GM19239 (cell line): Measurements from ENCODE around the gene CHRM5.
A peak's percentile ranks its signal among the peaks of the same experiment; 100 is the strongest.

Experiments used
- DNase-seq: peaks from one replicate; pipeline ENCODE4 v3.0.0; 2011; ENCODE audit warnings: low spot score; ENCODE audit not compliant: insufficient read length
- FAIRE-seq: peaks from 2 replicates; lab custom pipeline; 2011; peaks lifted over from hg19 to GRCh38; lab: Jason Lieb, UNC

CHRM5 gene

GRCh38 chr15:33968224-33968623, at the start of gene CHRM5:
Gene CHRM5, plus strand, starts transcription at chr15:33968497. Its CDS starts 94,221 bp downstream, at chr15:34062718.
- DNase-seq (no peak), FAIRE-seq (no peak)

- FAIRE-seq (no peak), DNase-seq (no peak)
Measured at GRCh38 chr15:33923446-33923845, 44.9 kb upstream of the CHRM5 start.

- no peak for DNase-seq
- FAIRE-seq, result no peak
Measured at GRCh38 chr15:33926260-33926659, 42.0 kb upstream of the CHRM5 start.

- DNase-seq (no peak), FAIRE-seq (no peak)
Measured at GRCh38 chr15:33932734-33933133, 35.6 kb upstream of the CHRM5 start.

GRCh38 chr15:33934396-33934795, 33.9 kb upstream of the CHRM5 start:
- FAIRE-seq, result no peak
- no peak for DNase-seq

GRCh38 chr15:33934921-33935320, 33.4 kb upstream of the CHRM5 start:
- DNase-seq, result no peak
- no peak for FAIRE-seq

- FAIRE-seq, result peak; percentile 23
- no peak for DNase-seq
Measured at GRCh38 chr15:33941279-33942063, 26.8 kb upstream of the CHRM5 start.

- no peak for FAIRE-seq
Measured at GRCh38 chr15:33946152-33946551, 22.1 kb upstream of the CHRM5 start.

GRCh38 chr15:33955945-33956344, 12.4 kb upstream of the CHRM5 start:
- FAIRE-seq, result no peak
- no peak for DNase-seq

More at GRCh38 chr15:33946152-33946551, 22.1 kb upstream of the CHRM5 start:
- no peak for DNase-seq

- FAIRE-seq (no peak), DNase-seq (no peak)
Measured at GRCh38 chr15:33956397-33956796, 11.9 kb upstream of the CHRM5 start.

GRCh38 chr15:33959844-33960548, 8.3 kb upstream of the CHRM5 start:
- no peak for DNase-seq
- no peak for FAIRE-seq

- DNase-seq (no peak), FAIRE-seq (no peak)
Measured at GRCh38 chr15:33960549-33960935, 7.8 kb upstream of the CHRM5 start.

- peak; percentile 18 for DNase-seq
- FAIRE-seq, result peak; percentile 88
Measured at GRCh38 chr15:33963831-33964664, 4.2 kb upstream of the CHRM5 start.

- no peak for DNase-seq
- FAIRE-seq, result no peak
Measured at GRCh38 chr15:33964665-33965040, 3.6 kb upstream of the CHRM5 start.

- no peak for DNase-seq
- FAIRE-seq, result peak; percentile 31
Measured at GRCh38 chr15:33968821-33969220, 524 bp downstream of the CHRM5 start.

GRCh38 chr15:33971811-33972210, 3.5 kb downstream of the CHRM5 start:
- DNase-seq (no peak), FAIRE-seq (no peak)

- FAIRE-seq (no peak), DNase-seq (no peak)
Measured at GRCh38 chr15:33975022-33975565, 6.8 kb downstream of the CHRM5 start.

GRCh38 chr15:33980159-33980558, 11.9 kb downstream of the CHRM5 start:
- FAIRE-seq, result no peak
- DNase-seq, result no peak

- FAIRE-seq (no peak), DNase-seq (no peak)
Measured at GRCh38 chr15:33982516-33982915, 14.2 kb downstream of the CHRM5 start.

GRCh38 chr15:33985287-33985686, 17.0 kb downstream of the CHRM5 start:
- no peak for DNase-seq
- no peak for FAIRE-seq
